KOPT-K1 (cell line): ENCODE data around the gene CD164L2.

Source experiments
- H3K27ac ChIP-seq: fragments of 200-600 bp; sonication (generic); 2 replicates; pipeline ENCODE4 v1.5.1; 2016; ENCODE audit warnings: antibody characterized with exemption, mild to moderate bottlenecking, low read depth, low read length; ENCODE audit not compliant: poor library complexity, severe bottlenecking
- H3K36me3 ChIP-seq: fragments of 200-600 bp; sonication (generic); 2 replicates; pipeline ENCODE4 v1.5.1; 2017; ENCODE audit warnings: antibody characterized with exemption, mild to moderate bottlenecking, low read length, moderate library complexity; ENCODE audit not compliant: insufficient read depth
- H3K9me3 ChIP-seq: fragments of 200-600 bp; sonication (generic); 2 replicates; pipeline ENCODE4 v1.5.1; 2017; ENCODE audit warnings: antibody characterized with exemption, low read length, mild to moderate bottlenecking; ENCODE audit not compliant: insufficient read depth, poor library complexity, severe bottlenecking

The CD164L2 gene

GRCh38 chr1:27381969-27382762 lies 967 bp downstream of the CD164L2 start:
- Histone ChIP-seq H3K9me3 (no peaks in the 10 kb centered on the region), H3K27ac (no peak overlapping the region)

DNA sequence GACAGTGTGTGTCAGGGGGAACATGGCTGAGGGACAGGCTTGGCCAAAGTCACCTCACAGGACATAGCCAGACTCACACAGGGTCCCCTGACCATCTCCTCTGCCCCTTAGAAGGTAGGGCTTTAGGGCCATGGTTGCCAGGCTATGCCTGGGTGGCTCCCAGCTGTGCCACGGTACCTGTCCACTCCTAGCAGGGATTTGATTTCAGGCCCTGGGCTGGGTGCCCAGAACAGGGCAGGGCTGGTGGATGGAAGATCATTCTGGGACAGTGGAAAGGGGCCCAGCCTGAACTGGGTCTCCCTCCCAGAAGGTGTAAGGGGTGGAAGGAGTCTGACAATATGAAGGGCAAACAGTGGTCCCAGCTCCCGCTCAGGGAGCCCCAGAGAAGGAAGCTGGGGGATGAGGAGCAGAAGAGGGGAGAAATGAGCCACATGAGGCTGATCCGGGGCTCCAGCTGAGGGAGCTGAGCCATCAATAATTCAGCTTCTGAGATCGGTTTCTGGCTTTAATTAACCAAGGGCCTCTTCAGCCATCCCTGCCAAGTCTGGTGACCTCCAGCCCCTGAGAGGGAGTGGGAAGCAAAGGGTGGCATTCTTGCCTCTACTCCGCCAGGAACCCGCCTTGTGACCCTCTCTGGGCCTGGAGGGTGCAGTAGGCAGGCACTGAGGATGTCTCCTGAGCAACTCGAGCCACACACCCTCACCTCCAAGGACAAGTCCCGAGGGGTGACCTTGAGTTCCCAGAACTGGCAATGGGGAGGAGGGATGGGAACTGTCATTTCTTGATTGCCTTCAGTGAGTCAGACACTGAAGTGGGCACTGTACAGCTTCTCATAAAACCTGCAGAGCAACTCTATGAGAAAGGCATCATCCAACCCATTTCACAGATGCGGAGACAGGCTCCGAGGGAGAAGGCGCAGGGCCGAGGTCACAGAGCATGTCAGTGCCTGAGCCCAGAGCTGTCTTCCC lies 2.1 kb downstream of the CD164L2 start:
- no peaks in the 10 kb centered on the region for H3K36me3 ChIP-seq
- no peaks in the 10 kb centered on the region for H3K9me3 ChIP-seq
- H3K27ac ChIP-seq = no peak overlapping the region

More at GRCh38 chr1:27381969-27382762, 967 bp downstream of the CD164L2 start:
- no peaks in the 10 kb centered on the region for H3K36me3 ChIP-seq

DNA sequence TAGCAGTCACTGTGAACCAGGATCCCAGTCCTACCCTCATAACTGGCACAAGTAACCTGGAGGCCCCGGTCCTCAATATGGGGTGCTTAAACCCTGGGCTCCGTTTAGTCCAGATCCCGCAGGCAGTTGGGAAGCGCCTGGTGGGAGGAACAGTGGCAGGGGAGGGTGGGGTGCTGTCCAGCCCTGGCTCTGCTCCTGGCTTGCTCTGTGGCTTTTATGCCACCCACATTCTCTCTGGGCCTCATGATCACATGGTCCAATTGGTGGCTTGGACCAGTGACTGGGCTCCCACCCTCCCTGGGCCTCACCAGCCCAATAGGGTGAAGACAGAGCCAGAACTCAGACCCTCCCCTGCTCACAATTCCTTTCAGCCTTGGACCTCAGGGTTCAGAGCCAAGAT lies 2.9 kb downstream of the CD164L2 start:
- H3K36me3 ChIP-seq = no peaks in the 10 kb centered on the region
- no peaks in the 10 kb centered on the region for H3K9me3 ChIP-seq
- H3K27ac ChIP-seq = no peak overlapping the region

GRCh38 chr1:27379564-27380122 lies 3.5 kb downstream of the CD164L2 start:
- Histone ChIP-seq H3K36me3 (no peaks in the 10 kb centered on the region), H3K9me3 (no peaks in the 10 kb centered on the region), H3K27ac (no peak overlapping the region)

DNA sequence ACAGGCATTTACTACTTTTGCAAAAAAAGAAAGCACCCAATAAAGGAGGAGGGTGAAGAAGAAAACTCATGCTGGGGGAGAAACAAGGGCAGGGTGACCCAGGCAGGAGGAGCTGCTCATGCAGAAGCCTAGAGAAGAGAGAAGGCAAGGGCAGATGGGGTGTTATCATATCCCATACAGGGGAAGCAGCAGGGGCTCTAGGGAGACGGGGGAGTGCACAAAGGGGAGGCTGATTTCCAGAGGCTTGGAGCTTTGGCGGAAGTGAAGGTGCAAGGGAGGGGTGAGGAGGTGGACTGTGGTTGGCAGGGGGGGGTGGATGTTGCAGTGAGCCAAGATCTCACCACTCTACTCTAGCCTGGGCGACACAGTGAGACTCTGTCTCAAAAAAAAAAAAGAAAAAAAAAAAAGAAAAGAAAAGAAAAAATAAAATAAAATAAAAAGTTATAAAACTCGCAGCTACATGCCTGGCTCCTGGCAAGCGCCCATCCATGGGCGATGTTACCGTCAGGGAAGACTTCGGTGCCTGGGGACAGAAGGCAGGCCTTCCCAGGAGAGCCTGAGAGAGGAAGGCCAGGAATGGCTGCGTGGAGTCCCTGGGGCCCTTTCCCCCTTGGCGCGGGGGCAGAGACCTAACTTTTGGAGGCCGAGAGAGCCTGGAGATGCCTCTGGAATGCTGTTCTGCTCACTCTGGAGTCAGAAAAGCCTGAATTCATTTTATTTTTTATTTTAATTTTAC lies 5.2 kb downstream of the CD164L2 start:
- H3K36me3 ChIP-seq = no peaks in the 10 kb centered on the region
- H3K9me3 ChIP-seq = no peaks in the 10 kb centered on the region
- no peak overlapping the region for H3K27ac ChIP-seq

GRCh38 chr1:27374362-27375086 lies 8.6 kb downstream of the CD164L2 start, which contains the start of gene FCN3:
Gene FCN3 (minus strand): TSS chr1:27374824. CDS start chr1:27374818, 6 bp downstream.
- Histone ChIP-seq H3K9me3 (no peaks in the 10 kb centered on the region), H3K36me3 (no peaks in the 10 kb centered on the region), H3K27ac (no peak within 1 kb of the TSS)

DNA sequence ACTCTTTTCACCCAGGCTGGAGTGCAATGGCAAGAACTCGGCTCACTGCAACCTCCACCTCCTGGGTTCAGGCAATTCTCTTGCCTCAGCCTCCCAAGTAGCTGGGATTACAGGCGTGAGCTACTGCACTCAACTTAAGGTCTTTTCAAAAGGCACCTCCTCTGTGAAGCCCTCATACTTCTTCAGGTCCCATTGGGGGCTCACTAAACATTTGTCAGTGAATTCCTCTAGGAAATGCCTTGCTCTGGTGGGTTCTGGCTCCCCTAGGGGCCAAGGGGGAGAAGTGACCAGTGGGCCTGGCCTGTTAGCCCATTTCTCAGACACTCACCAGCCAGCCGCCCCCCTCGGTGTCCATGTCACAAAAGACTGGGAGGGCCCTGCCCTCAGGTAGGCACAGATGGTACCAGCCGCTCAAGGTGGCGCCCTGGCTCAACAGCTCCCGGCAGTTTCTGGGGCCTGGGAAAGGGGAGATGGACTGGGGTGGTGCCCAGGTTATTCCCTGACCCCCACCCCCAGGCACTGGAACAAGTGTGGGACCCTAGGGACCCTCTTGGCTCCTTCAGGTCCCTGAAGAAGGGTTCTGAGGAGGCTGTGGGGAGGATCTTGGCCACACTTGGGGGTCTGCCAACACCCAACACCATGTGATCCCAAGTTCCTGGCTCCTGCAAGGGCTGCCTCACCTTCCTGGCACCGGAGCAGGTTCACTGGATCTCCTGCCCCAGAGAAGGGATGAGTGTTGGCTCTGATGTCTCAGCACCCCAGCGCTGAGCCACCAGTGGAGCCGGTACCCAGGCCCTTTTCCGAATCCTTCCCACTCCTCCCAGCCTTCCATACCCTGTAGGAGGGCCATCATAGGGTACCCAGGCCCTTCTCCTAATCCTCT lies 10.1 kb downstream of the CD164L2 start:
- H3K9me3 ChIP-seq = no peaks in the 10 kb centered on the region
- H3K27ac ChIP-seq = no peak overlapping the region
- no peaks in the 10 kb centered on the region for H3K36me3 ChIP-seq

DNA sequence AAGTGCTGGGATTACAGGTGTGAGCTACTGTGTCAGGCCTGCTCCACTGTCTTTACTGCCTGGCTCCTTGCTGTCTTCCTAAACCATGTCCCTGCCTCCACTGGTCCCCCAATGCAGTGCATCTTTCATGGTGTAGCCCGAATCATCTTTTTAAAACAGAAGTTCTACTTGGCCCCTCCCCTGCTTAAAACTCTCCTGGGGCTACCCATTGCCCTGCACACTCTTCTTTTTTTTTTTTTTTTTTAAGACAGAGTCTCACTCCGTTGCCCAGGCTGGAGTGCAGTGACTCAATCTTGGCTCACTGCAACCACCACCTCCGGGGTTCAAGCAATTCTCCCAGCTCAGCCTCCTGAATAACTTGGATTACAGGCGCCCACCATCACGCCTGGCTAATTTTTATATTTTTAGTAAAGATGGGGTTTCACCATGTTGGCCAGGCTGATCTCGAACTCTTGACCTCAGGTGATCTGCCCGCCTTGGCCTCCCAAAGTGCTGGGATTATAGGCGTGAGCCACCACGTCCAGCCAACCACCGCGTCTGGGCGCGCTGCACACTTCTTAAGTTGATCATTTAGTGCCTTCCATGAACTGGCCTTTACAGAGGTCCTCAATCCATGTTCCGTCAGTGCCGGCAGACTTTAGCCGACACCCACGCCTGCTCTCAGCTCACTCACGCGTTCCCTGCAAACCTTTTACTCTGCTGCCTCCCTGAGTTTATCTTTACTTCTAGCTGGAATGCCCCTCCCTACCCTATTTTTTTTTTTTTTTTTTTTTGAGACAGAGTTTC lies 10.9 kb downstream of the CD164L2 start:
- Histone ChIP-seq H3K27ac (no peak overlapping the region), H3K9me3 (no peaks in the 10 kb centered on the region), H3K36me3 (no peaks in the 10 kb centered on the region)

DNA sequence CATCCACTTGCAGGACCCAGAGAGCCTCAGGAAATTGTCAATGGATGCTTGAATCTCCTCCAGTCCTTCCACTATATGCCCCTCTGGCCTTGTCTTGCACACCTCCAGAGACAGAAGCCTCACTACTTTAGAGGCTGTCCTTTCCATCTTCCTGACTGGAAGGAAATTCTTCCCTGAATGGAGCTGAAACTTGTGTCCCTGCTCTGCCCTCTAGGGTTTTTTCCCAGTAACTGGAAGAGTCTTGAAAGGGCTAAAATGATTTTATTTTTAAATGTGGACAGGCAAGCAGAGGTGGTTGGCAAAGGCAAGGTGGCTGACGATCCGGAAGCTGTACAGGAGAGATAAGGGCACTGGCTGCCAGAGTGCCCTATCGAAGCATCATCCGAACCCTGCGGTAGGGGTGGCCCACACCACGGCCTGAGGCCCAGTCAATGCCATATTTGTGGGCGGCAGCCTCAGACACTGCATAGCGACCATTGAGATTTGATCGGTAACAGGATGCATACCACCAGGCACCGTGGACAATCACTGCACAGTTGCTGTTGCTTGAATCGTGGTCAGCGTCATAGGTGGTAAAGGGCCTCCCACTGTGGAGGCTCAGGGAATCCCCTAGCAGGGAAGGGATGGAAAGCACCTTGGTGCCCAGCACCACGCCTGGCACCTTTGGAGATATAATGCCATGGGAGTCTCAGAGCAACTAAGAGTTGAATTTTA lies 14.1 kb downstream of the CD164L2 start:
- H3K27ac ChIP-seq = no peak overlapping the region
- no peaks in the 10 kb centered on the region for H3K36me3 ChIP-seq
- H3K9me3 ChIP-seq = no peaks in the 10 kb centered on the region

GRCh38 chr1:27367160-27367650 lies 15.9 kb downstream of the CD164L2 start:
- no peaks in the 10 kb centered on the region for H3K9me3 ChIP-seq
- H3K27ac ChIP-seq = no peak overlapping the region
- H3K36me3 ChIP-seq = no peaks in the 10 kb centered on the region

DNA sequence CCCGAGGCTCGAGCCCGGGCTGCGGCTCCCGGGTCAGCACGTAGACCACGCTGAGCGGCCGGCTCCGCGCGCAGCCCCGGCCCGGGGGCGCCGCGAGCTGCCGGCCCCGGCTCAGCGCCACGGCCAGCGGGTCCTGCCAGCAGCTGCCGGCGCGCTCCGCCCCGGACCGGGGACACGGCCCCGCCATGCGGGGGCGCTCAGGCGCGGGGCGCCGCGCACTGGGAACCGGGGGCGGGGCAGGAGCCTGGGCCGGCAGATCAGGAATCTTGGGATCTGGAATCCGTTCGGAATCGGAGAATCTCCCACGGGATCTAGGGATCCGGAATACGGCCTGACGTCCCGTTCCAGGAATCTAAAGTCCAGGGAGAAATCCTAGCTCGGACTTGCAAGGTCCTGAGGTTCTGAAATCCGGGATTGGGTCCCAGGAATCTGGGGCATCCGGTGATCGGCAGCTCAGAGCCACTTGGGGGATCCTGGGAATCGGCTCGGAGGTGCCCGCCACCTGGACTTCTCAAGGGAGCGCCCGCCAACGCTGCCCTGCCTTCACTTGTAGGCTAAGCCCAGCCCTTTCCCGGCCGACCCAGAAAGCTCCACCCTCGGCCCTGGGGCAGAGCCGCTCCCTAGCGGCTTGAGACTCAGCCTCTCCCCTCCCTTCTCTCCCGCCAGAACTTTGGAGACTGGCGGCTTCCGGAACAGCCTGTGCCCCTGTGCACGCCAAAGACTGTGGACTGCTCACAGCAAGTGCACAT lies 16.5 kb downstream of the CD164L2 start, which contains the start of gene MAP3K6:
Gene MAP3K6, minus strand, starts transcription at position 551 of the 749 bp plus-strand sequence. Its CDS starts 364 bp downstream, at position 187.
- Histone ChIP-seq H3K27ac (no peak within 1 kb of the TSS), H3K36me3 (no peaks in the 10 kb centered on the region), H3K9me3 (no peaks in the 10 kb centered on the region)

- H3K36me3 ChIP-seq = no peaks in the 10 kb centered on the region
- H3K9me3 ChIP-seq = no peaks in the 10 kb centered on the region
- no peak overlapping the region for H3K27ac ChIP-seq
Observed at GRCh38 chr1:27366113-27366410, 17.1 kb downstream of the CD164L2 start.
